ENCODE measurements around the gene FAM222B.

FAM222B gene

DNA sequence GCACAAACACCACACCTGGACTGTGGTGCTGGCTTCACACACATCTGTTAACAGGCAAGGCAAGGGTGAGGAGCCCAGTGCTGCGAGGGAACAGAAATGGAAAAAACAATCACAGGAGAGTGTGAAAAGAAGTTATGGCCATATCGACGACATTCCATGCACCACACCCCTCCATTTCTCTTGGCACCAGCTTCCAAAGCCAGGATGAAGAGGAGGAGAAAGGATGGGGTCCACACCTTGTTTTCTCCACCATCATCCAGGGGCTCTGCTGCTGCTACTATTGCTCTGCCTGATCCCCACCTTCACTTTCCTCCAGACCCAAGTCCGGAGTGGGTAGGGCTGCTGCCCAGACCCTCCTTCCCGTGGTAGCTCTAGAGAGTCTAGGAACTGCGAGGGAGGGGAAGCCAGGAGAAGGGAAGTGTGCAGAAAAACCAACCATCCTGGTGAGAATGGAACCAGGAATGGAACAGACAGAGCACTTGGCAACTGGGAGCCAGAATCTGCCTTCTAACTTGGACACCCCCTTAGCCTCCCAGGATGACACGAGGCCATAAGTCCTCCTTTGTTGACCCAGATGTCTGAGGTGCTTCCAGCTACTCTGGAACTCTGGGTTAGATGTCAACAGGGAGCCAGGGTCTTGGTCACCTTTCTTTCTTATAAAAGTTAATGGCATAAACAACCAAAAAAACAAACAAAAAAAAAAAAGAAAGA lies 129.7 kb downstream of the FAM222B start:
- H3K36me3 ChIP-seq, result peaks cover 11 to 26% (median 23%) of the 10 kb centered on the region in 3 donors
- peak overlapping the region in 1 of 2 donors; percentile 98 for H3K27ac ChIP-seq
- TF ChIP-seq, protein P1, sequence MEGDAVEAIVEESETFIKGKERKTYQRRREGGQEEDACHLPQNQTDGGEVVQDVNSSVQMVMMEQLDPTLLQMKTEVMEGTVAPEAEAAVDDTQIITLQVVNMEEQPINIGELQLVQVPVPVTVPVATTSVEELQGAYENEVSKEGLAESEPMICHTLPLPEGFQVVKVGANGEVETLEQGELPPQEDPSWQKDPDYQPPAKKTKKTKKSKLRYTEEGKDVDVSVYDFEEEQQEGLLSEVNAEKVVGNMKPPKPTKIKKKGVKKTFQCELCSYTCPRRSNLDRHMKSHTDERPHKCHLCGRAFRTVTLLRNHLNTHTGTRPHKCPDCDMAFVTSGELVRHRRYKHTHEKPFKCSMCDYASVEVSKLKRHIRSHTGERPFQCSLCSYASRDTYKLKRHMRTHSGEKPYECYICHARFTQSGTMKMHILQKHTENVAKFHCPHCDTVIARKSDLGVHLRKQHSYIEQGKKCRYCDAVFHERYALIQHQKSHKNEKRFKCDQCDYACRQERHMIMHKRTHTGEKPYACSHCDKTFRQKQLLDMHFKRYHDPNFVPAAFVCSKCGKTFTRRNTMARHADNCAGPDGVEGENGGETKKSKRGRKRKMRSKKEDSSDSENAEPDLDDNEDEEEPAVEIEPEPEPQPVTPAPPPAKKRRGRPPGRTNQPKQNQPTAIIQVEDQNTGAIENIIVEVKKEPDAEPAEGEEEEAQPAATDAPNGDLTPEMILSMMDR (IDR thresholded peaks at IDR 0.05), result no peak
- H3K4me3 ChIP-seq, result no peak overlapping the region
- no peaks in the 10 kb centered on the region for H3K27me3 ChIP-seq
- no peaks in the 10 kb centered on the region for H3K9me3 ChIP-seq
- intact Hi-C loops (cut with DNase I; ENCODE audit: low total_unique reads), result no loop called here
- no peak for DNase-seq
- H3K4me1 ChIP-seq, result peaks cover 0 to 32% (median 23%) of the 10 kb centered on the region in 4 donors

DNA sequence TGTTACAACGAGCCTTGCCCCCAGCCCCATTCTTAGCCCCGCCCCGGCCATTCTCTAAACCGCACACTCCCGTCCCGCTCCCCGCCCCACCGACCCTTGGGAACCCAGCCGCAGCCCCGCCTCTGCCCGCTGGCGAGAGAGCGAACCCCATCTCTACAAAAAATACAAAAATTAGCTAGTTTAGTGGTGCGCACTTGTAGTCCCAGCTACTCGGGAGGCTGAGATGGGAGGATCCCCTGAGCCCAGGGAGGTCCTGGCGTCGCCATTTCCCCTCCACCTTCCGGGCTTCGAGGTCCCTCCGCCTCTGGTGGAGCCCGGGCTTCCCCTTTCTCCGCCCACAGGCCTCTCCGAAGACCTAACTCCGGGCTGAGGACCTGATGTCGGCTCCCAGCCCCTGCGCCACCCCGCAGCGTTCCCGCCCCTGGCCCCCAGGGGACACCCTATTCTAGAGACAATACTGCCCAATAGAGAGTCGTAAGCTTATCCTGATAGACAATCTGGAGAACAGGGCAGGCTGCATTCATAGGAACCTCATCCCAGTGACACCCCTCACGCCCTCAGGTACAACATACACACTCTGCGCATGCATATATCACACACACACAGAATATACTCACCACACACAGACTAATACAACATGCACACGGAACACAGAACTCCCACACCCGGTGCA lies 130.4 kb downstream of the FAM222B start:
- peak overlapping the region; percentile 60 to 72 for H3K4me3 ChIP-seq
- intact Hi-C loops (cut with DNase I; ENCODE audit: low total_unique reads), result no loop called here
- H3K36me3 ChIP-seq, result peaks cover 11 to 26% (median 23%) of the 10 kb centered on the region in 3 donors
- peaks cover 0 to 32% (median 22%) of the 10 kb centered on the region in 4 donors for H3K4me1 ChIP-seq
- no peaks in the 10 kb centered on the region for H3K27me3 ChIP-seq
- peak overlapping the region; percentile 90 to 98 for H3K27ac ChIP-seq
- peak in 1 of 2 donors; percentile 38 for DNase-seq
- H3K9me3 ChIP-seq, result no peaks in the 10 kb centered on the region
- TF ChIP-seq, protein P1 (IDR thresholded peaks at IDR 0.05), result no peak

DNA sequence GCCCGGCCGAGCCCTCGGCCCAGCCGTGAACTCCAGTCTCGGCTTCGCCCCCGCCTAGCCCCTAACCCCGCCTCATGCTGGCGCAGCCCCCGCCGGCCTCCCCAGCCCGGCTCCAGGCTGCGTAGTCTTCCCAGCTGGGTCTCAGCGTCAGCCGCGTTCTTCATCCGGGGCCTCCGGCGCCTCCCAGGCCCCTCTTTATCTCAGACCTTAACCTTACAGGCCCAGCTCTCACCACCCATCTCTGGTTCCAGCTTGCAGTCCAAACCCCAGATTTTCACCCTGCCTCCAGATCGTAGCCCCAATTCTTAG lies 130.9 kb downstream of the FAM222B start, which contains the start of gene PROCA1:
Gene PROCA1, minus strand, starts transcription at position 166 of the 309 bp plus-strand sequence. CDS start 228 bp downstream, outside the sequence.
- Histone ChIP-seq H3K4me1 (peaks cover 0 to 29% (median 20%) of the 10 kb centered on the region in 4 donors), H3K9me3 (no peaks in the 10 kb centered on the region), H3K27me3 (no peaks in the 10 kb centered on the region), H3K36me3 (peaks cover 11 to 26% (median 23%) of the 10 kb centered on the region in 3 donors), H3K4me3 (peak within 1 kb of the TSS; percentile 60 to 72), H3K27ac (peak within 1 kb of the TSS; percentile 90 to 98)
- DNase-seq, result no peak
- intact Hi-C loops (cut with DNase I; ENCODE audit: low total_unique reads), result no loop called here
- TF ChIP-seq, protein P1 (IDR thresholded peaks at IDR 0.05), result no peak

DNA sequence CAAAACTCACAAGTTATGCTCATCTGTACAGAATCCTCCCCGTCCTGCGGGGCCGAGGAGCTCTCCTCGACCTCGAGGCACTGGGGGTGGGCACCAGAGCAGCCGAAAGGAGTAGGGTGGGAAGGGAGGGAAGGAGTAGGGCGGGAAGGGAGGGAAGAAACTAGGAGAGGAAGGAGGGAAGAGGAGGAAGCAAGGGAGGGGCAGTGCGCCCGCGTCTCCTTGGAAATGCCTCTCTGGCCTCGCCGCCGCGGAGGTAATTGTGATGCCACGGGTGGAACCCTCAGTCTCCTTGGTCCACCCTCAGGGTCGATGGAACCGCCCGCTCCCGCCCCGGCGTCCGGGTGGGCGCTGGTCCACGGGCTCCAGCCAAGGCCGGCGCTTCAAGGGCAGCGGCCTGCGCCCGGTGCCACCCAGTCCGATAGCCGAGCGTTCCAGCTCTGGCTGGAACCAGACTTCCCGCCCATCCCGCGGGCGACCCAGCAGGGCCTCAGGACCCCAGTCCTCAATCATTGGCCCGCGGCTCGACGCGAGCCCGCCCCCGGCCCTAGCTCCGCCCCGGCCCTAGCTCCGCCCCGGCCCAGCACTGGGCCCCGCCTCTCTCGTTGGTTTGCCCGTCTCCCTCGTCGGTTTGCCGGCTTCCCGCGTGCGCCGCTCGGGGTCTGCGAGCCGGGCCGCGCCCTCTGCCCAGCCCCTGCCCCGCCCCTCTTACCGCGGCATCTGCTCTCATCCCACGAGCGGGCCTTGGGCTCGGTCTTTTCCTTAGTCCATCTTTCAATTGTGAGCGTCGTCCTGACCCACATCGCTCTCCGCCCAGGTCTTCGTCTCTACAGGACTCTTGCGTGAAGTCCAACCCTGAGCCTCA lies 131.5 kb downstream of the FAM222B start:
- Histone ChIP-seq H3K27me3 (no peaks in the 10 kb centered on the region), H3K27ac (peak overlapping the region; percentile 90 to 98), H3K9me3 (no peaks in the 10 kb centered on the region), H3K4me3 (peak overlapping the region; percentile 60 to 72), H3K4me1 (peaks cover 0 to 23% (median 15%) of the 10 kb centered on the region in 4 donors), H3K36me3 (peaks cover 11 to 28% (median 23%) of the 10 kb centered on the region in 3 donors)
- intact Hi-C loops (cut with DNase I; ENCODE audit: low total_unique reads), result no loop called here
- TF ChIP-seq, protein P1 (IDR thresholded peaks at IDR 0.05), result no peak
- DNase-seq, result peak; percentile 89 to 96

DNA sequence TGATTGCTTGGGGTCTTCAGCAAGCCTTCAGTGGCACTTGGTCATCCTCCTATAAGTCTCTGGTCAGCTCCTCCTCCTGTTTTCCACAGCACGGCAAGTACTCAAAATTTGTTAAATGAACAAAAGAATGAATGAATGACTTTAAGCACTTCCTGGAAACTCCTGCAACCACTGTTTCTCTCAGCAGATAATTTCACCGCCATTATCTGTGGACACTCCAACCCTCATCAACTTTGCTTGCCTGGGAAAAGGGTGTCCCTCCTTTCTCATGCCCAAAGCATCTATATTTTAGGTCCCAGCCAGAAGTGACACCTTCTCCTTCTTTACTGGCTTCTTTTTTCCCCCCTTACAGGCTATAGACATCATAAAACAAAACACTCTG lies 135.3 kb downstream of the FAM222B start:
- Histone ChIP-seq H3K4me1 (peaks cover 0 to 16% (median 8%) of the 10 kb centered on the region in 4 donors), H3K4me3 (no peak overlapping the region), H3K36me3 (peaks cover 12 to 40% (median 20%) of the 10 kb centered on the region in 3 donors), H3K27ac (no peak overlapping the region), H3K27me3 (no peaks in the 10 kb centered on the region), H3K9me3 (no peaks in the 10 kb centered on the region)
- no peak for DNase-seq
- intact Hi-C loops (cut with DNase I; ENCODE audit: low total_unique reads), result no loop called here
- TF ChIP-seq, protein P1 (IDR thresholded peaks at IDR 0.05), result no peak
